Measurements from ENCODE around the gene EFHD2.

EFHD2 gene

GRCh38 chr1:15420853-15421465, 11.3 kb downstream of the EFHD2 start:
- no peak overlapping the region for H3K4me3 ChIP-seq (ENCODE audit: control insufficient read depth, low read depth, low read length)
- peak; percentile 1 for TF ChIP-seq CTCF (conservative IDR thresholded peaks at IDR 0.05; ENCODE audit: control insufficient read depth, insufficient read depth, low read depth, low read length)
- DNase-seq (ENCODE audit: low read depth) = no peak

GRCh38 chr1:15422871-15423270, 13.2 kb downstream of the EFHD2 start:
- no peak for TF ChIP-seq CTCF (conservative IDR thresholded peaks at IDR 0.05; ENCODE audit: control insufficient read depth, insufficient read depth, low read depth, low read length)
- no peak overlapping the region for H3K4me3 ChIP-seq (ENCODE audit: control insufficient read depth, low read depth, low read length)
- DNase-seq (ENCODE audit: low read depth) = no peak

- no peak for TF ChIP-seq CTCF (conservative IDR thresholded peaks at IDR 0.05; ENCODE audit: control insufficient read depth, insufficient read depth, low read depth, low read length)
- no peak for DNase-seq (ENCODE audit: low read depth)
- no peak overlapping the region for H3K4me3 ChIP-seq (ENCODE audit: control insufficient read depth, low read depth, low read length)
These were observed 13.8 kb downstream of the EFHD2 start for GRCh38 chr1:15423355-15424077.

- no peak for DNase-seq (ENCODE audit: low read depth)
- TF ChIP-seq CTCF (conservative IDR thresholded peaks at IDR 0.05; ENCODE audit: control insufficient read depth, insufficient read depth, low read depth, low read length) = no peak
- no peak overlapping the region for H3K4me3 ChIP-seq (ENCODE audit: control insufficient read depth, low read depth, low read length)
These were observed 14.5 kb downstream of the EFHD2 start for GRCh38 chr1:15424146-15424667.

GRCh38 chr1:15424981-15425380, 15.3 kb downstream of the EFHD2 start:
- no peak for TF ChIP-seq CTCF (conservative IDR thresholded peaks at IDR 0.05; ENCODE audit: control insufficient read depth, insufficient read depth, low read depth, low read length)
- no peak overlapping the region for H3K4me3 ChIP-seq (ENCODE audit: control insufficient read depth, low read depth, low read length)
- no peak for DNase-seq (ENCODE audit: low read depth)

- no peak overlapping the region for H3K4me3 ChIP-seq (ENCODE audit: control insufficient read depth, low read depth, low read length)
- DNase-seq (ENCODE audit: low read depth) = no peak
- TF ChIP-seq CTCF (conservative IDR thresholded peaks at IDR 0.05; ENCODE audit: control insufficient read depth, insufficient read depth, low read depth, low read length) = no peak
These were observed 15.8 kb downstream of the EFHD2 start for GRCh38 chr1:15425521-15425920.
